ENCODE data around the gene ABHD12B. TPM values are rescaled to one million over a fixed set of nuclear protein-coding genes. Genes with fewer than 3 reads are reported as not detected.

ABHD12B gene
- total and polyA plus RNA-seq, 2 donors from 2014 or later: 0.88 TPM; not detected in 1

DNA sequence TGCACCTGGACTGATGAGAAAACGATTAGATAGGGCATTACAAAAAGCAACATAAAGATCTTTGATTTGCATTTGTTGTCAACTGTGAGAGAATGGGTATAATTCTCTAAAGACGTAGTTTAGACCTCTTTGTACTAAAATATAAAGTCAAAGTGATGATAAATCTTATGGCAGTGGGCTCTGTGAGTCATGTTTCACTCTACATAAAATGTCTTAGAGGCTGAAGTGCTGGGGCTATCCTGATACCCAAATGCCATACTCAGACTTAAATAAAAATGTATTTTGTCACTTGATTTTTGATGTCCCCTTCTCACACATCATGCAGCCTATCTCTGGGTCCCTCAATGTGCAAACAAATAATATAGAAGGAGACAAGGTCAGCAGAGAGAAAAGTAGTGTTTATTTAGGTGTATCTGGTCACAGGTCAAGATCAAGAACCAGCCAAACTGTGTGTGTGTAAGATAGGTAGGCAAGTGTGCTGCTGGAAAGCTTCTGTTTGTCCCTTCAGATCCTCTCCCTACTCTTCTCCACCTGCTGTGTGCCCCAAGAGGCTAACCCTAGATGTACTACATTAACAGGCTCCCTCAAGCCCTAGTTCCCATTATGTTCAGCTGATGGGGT lies 33.9 kb upstream of the ABHD12B start:
- intact Hi-C loops (cut with DNase I): no loop called here
- no peaks in the 10 kb centered on the region for H3K27me3 ChIP-seq (ENCODE audit: control insufficient read depth, insufficient read depth, low read length)
- TF ChIP-seq, protein P1, sequence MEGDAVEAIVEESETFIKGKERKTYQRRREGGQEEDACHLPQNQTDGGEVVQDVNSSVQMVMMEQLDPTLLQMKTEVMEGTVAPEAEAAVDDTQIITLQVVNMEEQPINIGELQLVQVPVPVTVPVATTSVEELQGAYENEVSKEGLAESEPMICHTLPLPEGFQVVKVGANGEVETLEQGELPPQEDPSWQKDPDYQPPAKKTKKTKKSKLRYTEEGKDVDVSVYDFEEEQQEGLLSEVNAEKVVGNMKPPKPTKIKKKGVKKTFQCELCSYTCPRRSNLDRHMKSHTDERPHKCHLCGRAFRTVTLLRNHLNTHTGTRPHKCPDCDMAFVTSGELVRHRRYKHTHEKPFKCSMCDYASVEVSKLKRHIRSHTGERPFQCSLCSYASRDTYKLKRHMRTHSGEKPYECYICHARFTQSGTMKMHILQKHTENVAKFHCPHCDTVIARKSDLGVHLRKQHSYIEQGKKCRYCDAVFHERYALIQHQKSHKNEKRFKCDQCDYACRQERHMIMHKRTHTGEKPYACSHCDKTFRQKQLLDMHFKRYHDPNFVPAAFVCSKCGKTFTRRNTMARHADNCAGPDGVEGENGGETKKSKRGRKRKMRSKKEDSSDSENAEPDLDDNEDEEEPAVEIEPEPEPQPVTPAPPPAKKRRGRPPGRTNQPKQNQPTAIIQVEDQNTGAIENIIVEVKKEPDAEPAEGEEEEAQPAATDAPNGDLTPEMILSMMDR (IDR thresholded peaks at IDR 0.05; ENCODE audit: borderline replicate concordance, extremely low read depth, insufficient read depth): no peak
- H3K9ac ChIP-seq (ENCODE audit: low read length in 3 of 3): no peak overlapping the region
- no peak overlapping the region for H3K27ac ChIP-seq (ENCODE audit: low read depth in 2 of 2, low read length in 2 of 2)
- no peak overlapping the region for H3K4me3 ChIP-seq (ENCODE audit: low read length in 3 of 3)
- DNase-seq (no peak), FAIRE-seq (no peak)
- no peaks in the 10 kb centered on the region for H3K4me1 ChIP-seq (ENCODE audit: control insufficient read depth in 2 of 3, insufficient read depth in 2 of 3, low read depth in 1 of 3, low read length in 3 of 3)
- no peaks in the 10 kb centered on the region for H3K9me3 ChIP-seq (ENCODE audit: control insufficient read depth in 2 of 3, insufficient read depth in 1 of 3, low read length in 3 of 3)
- no peaks in the 10 kb centered on the region for H3K36me3 ChIP-seq (ENCODE audit: control insufficient read depth in 2 of 3, insufficient read depth in 3 of 3, low read length in 3 of 3)

DNA sequence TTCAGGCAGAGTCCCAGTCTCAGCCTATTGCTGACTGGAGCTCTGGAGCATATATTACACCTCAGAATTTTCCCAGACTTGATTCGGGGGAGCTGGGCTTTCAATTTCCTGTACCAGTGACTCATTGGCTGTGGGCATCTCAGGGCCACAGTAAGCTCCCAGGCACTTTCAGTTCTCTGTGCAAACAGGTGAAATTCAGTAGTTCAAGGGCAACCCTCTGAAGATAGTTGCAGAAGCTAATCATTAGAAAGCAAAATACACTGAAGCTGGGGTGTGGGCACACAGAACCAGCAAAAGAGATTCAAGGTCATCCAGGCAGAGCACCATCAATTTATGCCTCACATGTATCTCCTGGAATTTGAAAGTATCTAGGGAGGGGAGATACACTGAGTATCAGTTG lies 32.8 kb upstream of the ABHD12B start:
- Histone ChIP-seq H3K9me3 (ENCODE audit: control insufficient read depth in 2 of 3, insufficient read depth in 1 of 3, low read length in 3 of 3) (no peaks in the 10 kb centered on the region), H3K27ac (ENCODE audit: low read depth in 2 of 2, low read length in 2 of 2) (no peak overlapping the region), H3K4me3 (ENCODE audit: low read length in 3 of 3) (no peak overlapping the region), H3K36me3 (ENCODE audit: control insufficient read depth in 2 of 3, insufficient read depth in 3 of 3, low read length in 3 of 3) (no peaks in the 10 kb centered on the region), H3K4me1 (ENCODE audit: control insufficient read depth in 2 of 3, insufficient read depth in 2 of 3, low read depth in 1 of 3, low read length in 3 of 3) (no peaks in the 10 kb centered on the region), H3K27me3 (ENCODE audit: control insufficient read depth, insufficient read depth, low read length) (no peaks in the 10 kb centered on the region), H3K9ac (ENCODE audit: low read length in 3 of 3) (no peak overlapping the region)
- no peak for DNase-seq
- FAIRE-seq: no peak
- intact Hi-C loops (cut with DNase I): no loop called here
- TF ChIP-seq, protein P1 (IDR thresholded peaks at IDR 0.05; ENCODE audit: borderline replicate concordance, extremely low read depth, insufficient read depth): no peak

DNA sequence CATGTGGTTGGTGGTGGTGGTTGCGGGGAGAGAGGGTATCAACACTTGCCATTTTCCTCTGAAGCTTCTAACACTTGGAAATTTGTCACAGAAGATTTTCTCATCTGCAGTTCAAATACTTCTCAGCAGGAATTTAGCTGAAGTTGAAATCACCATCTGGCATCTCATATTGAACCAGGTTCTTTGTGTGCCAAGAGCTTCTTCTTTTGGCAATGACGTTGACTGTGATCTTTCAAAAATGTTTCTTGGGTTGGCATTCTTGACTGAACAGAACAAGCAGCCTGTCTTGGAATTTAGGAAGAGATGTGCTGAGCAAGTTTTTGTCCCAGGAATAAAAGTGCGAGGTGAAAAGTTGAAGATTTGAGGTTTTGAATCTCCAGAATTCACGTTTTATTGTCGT lies 32.2 kb upstream of the ABHD12B start:
- no peaks in the 10 kb centered on the region for H3K9me3 ChIP-seq (ENCODE audit: control insufficient read depth in 2 of 3, insufficient read depth in 1 of 3, low read length in 3 of 3)
- H3K36me3 ChIP-seq (ENCODE audit: control insufficient read depth in 2 of 3, insufficient read depth in 3 of 3, low read length in 3 of 3): no peaks in the 10 kb centered on the region
- TF ChIP-seq, protein P1 (IDR thresholded peaks at IDR 0.05; ENCODE audit: borderline replicate concordance, extremely low read depth, insufficient read depth): no peak
- intact Hi-C loops (cut with DNase I): no loop called here
- H3K9ac ChIP-seq (ENCODE audit: low read length in 3 of 3): no peak overlapping the region
- FAIRE-seq: no peak
- no peaks in the 10 kb centered on the region for H3K27me3 ChIP-seq (ENCODE audit: control insufficient read depth, insufficient read depth, low read length)
- no peak overlapping the region for H3K27ac ChIP-seq (ENCODE audit: low read depth in 2 of 2, low read length in 2 of 2)
- DNase-seq: no peak
- H3K4me1 ChIP-seq (ENCODE audit: control insufficient read depth in 2 of 3, insufficient read depth in 2 of 3, low read depth in 1 of 3, low read length in 3 of 3): no peaks in the 10 kb centered on the region
- H3K4me3 ChIP-seq (ENCODE audit: low read length in 3 of 3): no peak overlapping the region

GRCh38 chr14:50844391-50844790 lies 27.5 kb upstream of the ABHD12B start:
- H3K4me1 ChIP-seq (ENCODE audit: control insufficient read depth in 2 of 3, insufficient read depth in 2 of 3, low read depth in 1 of 3, low read length in 3 of 3): no peaks in the 10 kb centered on the region
- no peak overlapping the region for H3K4me3 ChIP-seq (ENCODE audit: low read length in 3 of 3)
- H3K9ac ChIP-seq (ENCODE audit: low read length in 3 of 3): no peak overlapping the region
- no peak for FAIRE-seq
- no peak for DNase-seq
- H3K27ac ChIP-seq (ENCODE audit: low read depth in 2 of 2, low read length in 2 of 2): no peak overlapping the region
- no peaks in the 10 kb centered on the region for H3K9me3 ChIP-seq (ENCODE audit: control insufficient read depth in 2 of 3, insufficient read depth in 1 of 3, low read length in 3 of 3)
- TF ChIP-seq, protein P1 (IDR thresholded peaks at IDR 0.05; ENCODE audit: borderline replicate concordance, extremely low read depth, insufficient read depth): no peak
- H3K36me3 ChIP-seq (ENCODE audit: control insufficient read depth in 2 of 3, insufficient read depth in 3 of 3, low read length in 3 of 3): no peaks in the 10 kb centered on the region
- intact Hi-C loops (cut with DNase I): no loop called here
- H3K27me3 ChIP-seq (ENCODE audit: control insufficient read depth, insufficient read depth, low read length): no peaks in the 10 kb centered on the region
